Kidney epithelial cell (primary cell): ENCODE data around the gene NHEJ1. TPM values are rescaled to one million over a fixed set of nuclear protein-coding genes. Genes with fewer than 3 reads are reported as not detected.

Source experiments
- DNase-seq: peaks from one replicate; pipeline ENCODE4 v3.0.0-alpha.2; 2010; ENCODE audit warnings: low read depth
- H3K27me3 ChIP-seq: 2 replicates; pipeline ENCODE4 v1.6.0; 2011; ENCODE audit warnings: low read length; ENCODE audit not compliant: control insufficient read depth, insufficient read depth
- H3K36me3 ChIP-seq: 2 replicates; pipeline ENCODE4 v1.5.1; 2011; ENCODE audit warnings: low read length; ENCODE audit not compliant: control insufficient read depth, insufficient read depth
- H3K4me3 ChIP-seq: 2 replicates; pipeline ENCODE4 v1.5.1; 2011; ENCODE audit warnings: low read depth, mild to moderate bottlenecking, control low read depth, low read length
- total RNA-seq: library from RNA; depleted of rRNA; stranded (reverse); fragments of >200 nt; gene quantifications from 2 replicates; pipeline ENCODE4 v1.2.3, GENCODE V29; 2015
- TF ChIP-seq, protein P1 (sequence below): IDR thresholded peaks from 2 replicates; pipeline ENCODE4 v1.5.1; 2011; ENCODE audit warnings: mild to moderate bottlenecking, moderate library complexity, low read length, control low read depth, inconsistent platforms; ENCODE audit not compliant: insufficient read depth, poor library complexity, severe bottlenecking

NHEJ1 gene
- total RNA-seq, 1 donor from 2014 or later, result 16.1 TPM

DNA sequence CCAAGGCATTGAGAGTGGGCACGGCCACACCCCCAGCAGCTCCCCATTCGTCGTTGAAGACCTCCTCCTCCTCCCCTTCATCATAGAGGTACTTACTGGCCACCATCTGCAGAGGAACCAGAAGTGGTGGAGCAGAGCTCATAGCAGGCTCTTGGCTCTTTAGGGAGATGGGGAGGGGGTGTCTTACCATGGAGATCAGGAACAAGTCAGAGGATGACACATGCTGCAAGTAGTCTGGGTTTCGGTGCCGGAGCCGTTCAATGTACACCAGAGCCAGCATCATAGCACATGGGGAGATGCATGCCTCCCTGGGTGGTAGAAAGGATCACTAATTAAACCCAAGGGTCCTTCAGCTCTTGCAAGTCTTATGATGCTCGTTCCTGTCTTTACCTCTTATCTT, 14.2 kb upstream of the NHEJ1 start:
- TF ChIP-seq, protein P1, sequence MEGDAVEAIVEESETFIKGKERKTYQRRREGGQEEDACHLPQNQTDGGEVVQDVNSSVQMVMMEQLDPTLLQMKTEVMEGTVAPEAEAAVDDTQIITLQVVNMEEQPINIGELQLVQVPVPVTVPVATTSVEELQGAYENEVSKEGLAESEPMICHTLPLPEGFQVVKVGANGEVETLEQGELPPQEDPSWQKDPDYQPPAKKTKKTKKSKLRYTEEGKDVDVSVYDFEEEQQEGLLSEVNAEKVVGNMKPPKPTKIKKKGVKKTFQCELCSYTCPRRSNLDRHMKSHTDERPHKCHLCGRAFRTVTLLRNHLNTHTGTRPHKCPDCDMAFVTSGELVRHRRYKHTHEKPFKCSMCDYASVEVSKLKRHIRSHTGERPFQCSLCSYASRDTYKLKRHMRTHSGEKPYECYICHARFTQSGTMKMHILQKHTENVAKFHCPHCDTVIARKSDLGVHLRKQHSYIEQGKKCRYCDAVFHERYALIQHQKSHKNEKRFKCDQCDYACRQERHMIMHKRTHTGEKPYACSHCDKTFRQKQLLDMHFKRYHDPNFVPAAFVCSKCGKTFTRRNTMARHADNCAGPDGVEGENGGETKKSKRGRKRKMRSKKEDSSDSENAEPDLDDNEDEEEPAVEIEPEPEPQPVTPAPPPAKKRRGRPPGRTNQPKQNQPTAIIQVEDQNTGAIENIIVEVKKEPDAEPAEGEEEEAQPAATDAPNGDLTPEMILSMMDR, result no peak
- no peak for DNase-seq

DNA sequence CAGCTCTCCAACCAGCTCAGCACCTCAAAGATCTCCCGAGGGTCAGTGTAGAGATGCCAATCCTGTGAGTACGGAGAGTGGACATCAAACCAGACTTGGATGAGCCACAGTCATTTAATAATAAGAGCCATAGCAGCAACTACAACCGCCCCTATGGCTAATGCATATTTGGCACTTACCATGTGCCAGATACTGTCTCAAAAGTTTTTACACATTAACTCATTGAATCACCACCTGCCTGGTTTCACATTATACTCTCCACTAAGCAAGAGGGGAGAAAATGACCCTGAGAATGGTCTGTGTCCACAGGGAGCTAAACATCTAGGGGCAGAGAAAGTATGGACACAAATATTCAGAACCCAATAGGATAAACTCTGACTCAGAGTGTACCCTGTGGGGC, 13.5 kb upstream of the NHEJ1 start:
- H3K36me3 ChIP-seq, result no peaks in the 10 kb centered on the region
- H3K27me3 ChIP-seq, result no peaks in the 10 kb centered on the region
- DNase-seq, result no peak
- TF ChIP-seq, protein P1, result no peak
- no peak overlapping the region for H3K4me3 ChIP-seq

More for the DNA sequence above, 14.2 kb upstream of the NHEJ1 start:
- Histone ChIP-seq H3K36me3 (no peaks in the 10 kb centered on the region), H3K4me3 (no peak overlapping the region), H3K27me3 (no peaks in the 10 kb centered on the region)

DNA sequence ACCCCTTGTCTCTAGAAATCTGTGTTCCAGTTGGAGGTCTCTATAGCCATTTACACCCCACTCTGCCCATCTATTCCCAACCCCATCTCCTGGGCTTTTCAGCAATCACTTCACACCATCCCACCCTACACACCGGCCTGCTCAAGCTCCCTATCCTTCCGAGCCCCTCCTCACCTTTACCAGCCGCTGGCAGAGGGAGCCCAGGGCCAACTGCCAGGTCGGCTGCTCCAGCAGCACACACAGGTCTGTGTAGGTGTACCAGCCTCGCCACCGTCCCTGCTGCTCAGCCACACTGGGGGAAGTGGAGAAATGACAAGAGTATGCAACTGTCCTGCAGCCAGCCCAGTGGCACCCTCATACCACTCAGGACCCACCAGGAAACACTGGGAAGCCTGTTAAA, 12.6 kb upstream of the NHEJ1 start:
- DNase-seq, result no peak
- no peak overlapping the region for H3K4me3 ChIP-seq

DNA sequence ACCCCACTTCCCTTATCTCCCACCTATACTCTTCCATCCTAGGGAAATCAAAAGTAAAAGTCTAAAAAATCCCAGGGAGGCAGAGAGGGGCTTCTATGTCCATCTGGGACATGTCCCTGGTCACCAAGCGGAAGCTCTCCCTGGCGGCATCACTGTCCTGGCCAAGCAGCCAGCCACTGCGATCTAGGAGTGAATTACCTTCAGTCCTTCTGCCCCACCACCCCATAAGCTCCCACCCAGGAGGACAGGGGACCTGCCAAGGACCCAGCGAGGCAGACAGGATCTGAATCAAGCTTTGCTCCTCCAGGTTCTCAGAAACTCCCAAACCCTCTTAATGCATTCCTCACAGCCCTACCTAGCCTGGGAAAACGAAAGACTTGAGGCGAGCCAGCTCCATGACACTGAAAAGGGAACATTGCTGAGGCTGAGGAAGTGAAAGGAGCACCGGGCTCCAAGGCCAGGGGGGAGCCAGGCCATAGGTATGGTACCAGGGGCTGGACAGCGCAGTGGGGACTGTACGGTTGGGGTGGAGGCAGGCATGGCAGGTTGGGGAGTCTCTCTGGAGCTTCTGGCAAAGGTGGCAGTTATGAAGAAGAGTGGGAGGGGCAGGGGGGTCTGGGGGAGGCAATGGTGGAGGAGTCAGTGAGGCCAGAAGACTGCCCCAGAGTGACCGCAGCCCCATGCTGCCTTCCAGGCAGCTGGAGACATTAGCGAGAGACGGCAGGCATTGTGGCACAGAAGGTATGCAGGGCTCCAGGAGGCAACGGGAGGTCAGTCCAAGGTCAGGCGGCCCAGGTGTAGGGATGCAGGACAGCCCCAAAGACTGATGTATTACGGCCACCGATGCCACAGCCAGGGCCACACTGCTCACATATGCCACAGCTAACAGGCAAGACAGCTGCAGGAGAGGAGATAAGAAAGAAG, 11.9 kb upstream of the NHEJ1 start:
- Histone ChIP-seq H3K36me3 (no peaks in the 10 kb centered on the region), H3K27me3 (no peaks in the 10 kb centered on the region), H3K4me3 (no peak overlapping the region)
- DNase-seq, result no peak
- TF ChIP-seq, protein P1, result no peak

More for the DNA sequence above, 12.6 kb upstream of the NHEJ1 start:
- TF ChIP-seq, protein P1, result no peak
- no peaks in the 10 kb centered on the region for H3K36me3 ChIP-seq
- H3K27me3 ChIP-seq, result no peaks in the 10 kb centered on the region

DNA sequence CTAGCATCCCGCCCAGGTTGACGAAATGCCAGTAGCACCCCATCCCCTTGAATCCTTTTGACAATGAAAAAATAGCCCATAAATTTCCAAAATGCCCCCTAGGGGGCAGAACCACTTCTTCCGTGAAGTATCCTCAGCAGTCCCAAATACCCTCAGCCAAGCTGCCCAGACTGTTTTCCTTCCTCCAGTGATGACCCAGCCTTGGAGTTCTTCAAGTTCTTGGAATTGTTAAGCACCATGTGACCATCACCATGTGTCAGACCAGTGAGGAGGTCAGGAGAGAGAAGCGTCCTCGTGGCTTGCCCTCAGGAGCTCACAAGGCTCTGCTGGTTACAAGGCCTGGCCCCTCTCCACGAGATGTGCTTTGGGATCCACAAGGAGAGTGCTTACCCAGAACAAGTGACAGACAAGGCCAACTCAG, 10.6 kb upstream of the NHEJ1 start:
- TF ChIP-seq, protein P1, result peak; percentile 72
- peak; percentile 55 for DNase-seq
- no peak overlapping the region for H3K4me3 ChIP-seq
- no peaks in the 10 kb centered on the region for H3K36me3 ChIP-seq
- no peaks in the 10 kb centered on the region for H3K27me3 ChIP-seq
